Endothelial cell of umbilical vein (primary cell): Measurements from ENCODE around the gene AUTS2. TPM values are rescaled to one million over a fixed set of nuclear protein-coding genes. Genes with fewer than 3 reads are reported as not detected.
"Not testable (repeated sequence)": the region's sequence is repeated elsewhere in the genome, so short reads cannot be mapped to it uniquely, and the experiment has no call there.

ENCODE experiments used
- BruUV-seq: library from RNA; stranded (reverse); fragments of 400-500 nt; replicated peaks from 2 replicates; lab custom pipeline; 2021; lab: Mats Ljungman, UMichigan
- CTCF ChIA-PET: fragments of 300-600, 350-600 bp; sonication (Branson Sonifier 250); formaldehyde crosslinking; loops from one replicate; lab custom pipeline; 2021; ENCODE audit warnings: antibody characterized with exemption, inconsistent platforms; lab: Charles Lee
- POLR2A ChIA-PET: fragments of 300-600, 350-600 bp; sonication (Branson Sonifier 250); formaldehyde crosslinking; loops from one replicate; lab custom pipeline; 2021; ENCODE audit warnings: antibody characterized with exemption, inconsistent platforms; lab: Charles Lee
- DNase-seq: peaks from one replicate; pipeline ENCODE4 v3.0.0-alpha.2; 2011; ENCODE audit warnings: low read depth, low spot score
- FAIRE-seq: peaks from 2 replicates; lab custom pipeline; 2011; peaks lifted over from hg19 to GRCh38; lab: Jason Lieb, UNC
- H2AFZ ChIP-seq: 2 replicates; pipeline ENCODE4 v1.6.0; 2012; ENCODE audit warnings: low read depth, low read length, control low read depth, inconsistent platforms
- H3K27ac ChIP-seq: 2 replicates; pipeline ENCODE4 v1.5.1; 2011; ENCODE audit warnings: low read depth, mild to moderate bottlenecking, control low read depth, low read length, moderate library complexity; ENCODE audit not compliant: insufficient read depth
- H3K27me3 ChIP-seq, 2 experiments: 2 replicates each; pipeline versions ENCODE4 v1.6.0 to v1.6.1; 2011; ENCODE audit warnings: low read length in 2 of 2, mixed read lengths in 1 of 2; ENCODE audit not compliant: control insufficient read depth in 2 of 2, insufficient read depth in 2 of 2
- H3K36me3 ChIP-seq, 2 experiments: 2 replicates in 1 of 2; 3 replicates in 1 of 2; pipeline ENCODE4 v1.5.1; 2011; ENCODE audit warnings: low read length in 2 of 2, mild to moderate bottlenecking in 1 of 2, moderate library complexity in 1 of 2; ENCODE audit not compliant: control insufficient read depth in 2 of 2, insufficient read depth in 2 of 2; ENCODE audit errors: extremely low read depth in 1 of 2
- H3K4me1 ChIP-seq: 3 replicates; pipeline ENCODE4 v1.5.1; 2011; ENCODE audit warnings: mild to moderate bottlenecking, low read length; ENCODE audit not compliant: control insufficient read depth, insufficient read depth; ENCODE audit errors: extremely low read depth
- H3K4me2 ChIP-seq: 2 replicates; pipeline ENCODE4 v1.6.1; 2011; ENCODE audit warnings: low read length, control low read depth, mixed read lengths; ENCODE audit not compliant: insufficient read depth
- H3K4me3 ChIP-seq, 3 experiments: fragments of 200-600 bp in 1 of 3; sonication (generic), shearing (Covaris generic) in 1 of 3; replicated peaks in 1 of 3; 2 replicates each; pipeline ENCODE4 v1.5.1; 2011 to 2016; ENCODE audit warnings: control low read depth in 3 of 3, low read length in 3 of 3, mild to moderate bottlenecking in 2 of 3, inconsistent platforms in 1 of 3, low read depth in 1 of 3, moderate library complexity in 1 of 3; ENCODE audit not compliant: insufficient read depth in 1 of 3
- H3K79me2 ChIP-seq: 2 replicates; pipeline ENCODE4 v1.6.0; 2012; ENCODE audit warnings: low read length, inconsistent platforms; ENCODE audit not compliant: control insufficient read depth, insufficient read depth
- H3K9ac ChIP-seq: replicated peaks from 2 replicates; pipeline ENCODE3; 2011; ENCODE audit warnings: low read length, control low read depth; ENCODE audit not compliant: insufficient read depth; ENCODE audit errors: extremely low read depth
- H3K9me1 ChIP-seq: replicated peaks from 3 replicates; pipeline ENCODE4 v1.6.0; 2011; ENCODE audit warnings: mild to moderate bottlenecking, low read length; ENCODE audit not compliant: control insufficient read depth, insufficient read depth; ENCODE audit errors: extremely low read depth
- H3K9me3 ChIP-seq: replicated peaks from 2 replicates; pipeline ENCODE4 v1.5.1; 2012; ENCODE audit warnings: low read length, inconsistent platforms; ENCODE audit not compliant: control insufficient read depth, insufficient read depth
- H4K20me1 ChIP-seq: replicated peaks from 2 replicates; pipeline ENCODE3; 2011; ENCODE audit warnings: mild to moderate bottlenecking, low read length; ENCODE audit not compliant: control insufficient read depth, insufficient read depth; ENCODE audit errors: extremely low read depth
- EZH2 ChIP-seq: IDR thresholded peaks from 2 replicates; pipeline ENCODE4 v1.6.1; 2012; ENCODE audit warnings: borderline replicate concordance, low read depth, mild to moderate bottlenecking, moderate library complexity, low read length, inconsistent platforms; ENCODE audit not compliant: severe bottlenecking
- FOS ChIP-seq: IDR thresholded peaks from 2 replicates; pipeline ENCODE4 v1.6.1; 2011; ENCODE audit warnings: mild to moderate bottlenecking, low read length, moderate library complexity, borderline replicate concordance; ENCODE audit not compliant: insufficient read depth
- GATA2 ChIP-seq: IDR thresholded peaks from 2 replicates; pipeline ENCODE4 v1.7.0; 2011; ENCODE audit warnings: low read depth, mild to moderate bottlenecking, moderate library complexity, mixed read lengths, low read length; ENCODE audit not compliant: insufficient read length, insufficient read depth
- JUN ChIP-seq: IDR thresholded peaks from 2 replicates; pipeline ENCODE4 v1.6.1; 2011; ENCODE audit warnings: borderline replicate concordance, low read depth; ENCODE audit not compliant: insufficient read length, insufficient read depth
- MYC ChIP-seq: IDR thresholded peaks from one replicate; pipeline ENCODE4 v1.6.1; 2011; ENCODE audit warnings: mild to moderate bottlenecking, low read depth, low read length
- POLR2A ChIP-seq: IDR thresholded peaks from 2 replicates; pipeline ENCODE4 v1.6.1; 2012; ENCODE audit warnings: low read depth, mild to moderate bottlenecking, control low read depth, low read length
- POLR2AphosphoS5 ChIP-seq: IDR thresholded peaks from 2 replicates; pipeline ENCODE4 v1.6.1; 2012; ENCODE audit warnings: low read depth, mild to moderate bottlenecking, control low read depth, low read length, moderate library complexity; ENCODE audit not compliant: insufficient read depth
- dilution Hi-C: fragments of 300-500 bp; cut with MboI; formaldehyde crosslinking; loops from one replicate; pipeline ENCODE4 v1.15.0; 2019; ENCODE audit warnings: low sequenced_read_pairs; ENCODE audit not compliant: extremely low pct_ligation_motif_present
- intact Hi-C: fragments of 100-400 bp; cut with micrococcal nuclease; formaldehyde crosslinking; loops from one replicate; pipeline ENCODE4 v1.10.0; 2022
- polyA plus RNA-seq, 4 experiments: library from polyadenylated mRNA; depleted of rRNA in 3 of 4; stranded (reverse) in 3 of 4; unstranded in 1 of 4; fragments of >200 nt; gene quantifications; 2 replicates each; pipeline versions ENCODE4 v1.2.1 to v1.2.3, GENCODE V29; 2011 to 2012; ENCODE audit warnings: missing spikeins in 1 of 4
- total RNA-seq: library from RNA; stranded (reverse); gene quantifications from 2 replicates; pipeline ENCODE4 v1.2.3, GENCODE V29; 2021
- TF ChIP-seq, protein P1 (sequence below): IDR thresholded peaks from 2 replicates; pipeline ENCODE4 v1.6.1; 2011; ENCODE audit not compliant: insufficient read depth, insufficient read length
- TF ChIP-seq, protein P2 (sequence below), 2 donors: IDR thresholded peaks; 1 replicate in 1 of 2; 2 replicates in 1 of 2; pipeline ENCODE4 v1.5.1; 2011; ENCODE audit warnings: low read length in 2 of 2, mild to moderate bottlenecking in 2 of 2, moderate library complexity in 2 of 2, control low read depth in 1 of 2, inconsistent platforms in 1 of 2, low read depth in 1 of 2; ENCODE audit not compliant: insufficient read depth in 1 of 2; ENCODE audit errors: extremely low read depth in 1 of 2

The AUTS2 gene
- total and polyA plus RNA-seq, 2 donors (not counting 3 experiments of a cell fraction or from before 2014, with no cell fraction given) = 0.59 to 8.0 TPM

DNA sequence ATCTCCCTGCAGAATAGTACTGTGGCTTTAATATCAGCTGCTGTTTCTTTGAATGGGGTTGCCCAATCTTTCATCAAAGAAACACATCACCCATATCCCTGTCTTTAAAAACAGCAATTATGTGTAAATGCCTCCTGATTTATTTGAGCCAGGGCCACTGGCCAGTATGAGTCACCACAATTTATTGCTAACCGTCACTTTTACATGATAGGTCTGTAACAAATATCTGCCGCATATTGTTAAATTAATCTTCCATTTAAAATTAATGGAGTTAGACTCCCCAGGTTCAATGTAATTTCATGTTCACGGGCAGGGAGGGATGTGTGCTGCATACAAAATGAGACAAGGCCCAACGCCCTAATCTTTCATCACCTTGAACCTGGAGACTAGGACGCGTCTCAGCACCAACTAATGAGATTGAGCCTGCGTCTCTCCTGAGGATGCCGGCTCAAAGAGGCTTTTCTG lies 673.4 kb downstream of the AUTS2 start:
- no peak overlapping the region for H3K9ac ChIP-seq
- BruUV-seq = no TSS peak
- dilution Hi-C loops = no loop called here

DNA sequence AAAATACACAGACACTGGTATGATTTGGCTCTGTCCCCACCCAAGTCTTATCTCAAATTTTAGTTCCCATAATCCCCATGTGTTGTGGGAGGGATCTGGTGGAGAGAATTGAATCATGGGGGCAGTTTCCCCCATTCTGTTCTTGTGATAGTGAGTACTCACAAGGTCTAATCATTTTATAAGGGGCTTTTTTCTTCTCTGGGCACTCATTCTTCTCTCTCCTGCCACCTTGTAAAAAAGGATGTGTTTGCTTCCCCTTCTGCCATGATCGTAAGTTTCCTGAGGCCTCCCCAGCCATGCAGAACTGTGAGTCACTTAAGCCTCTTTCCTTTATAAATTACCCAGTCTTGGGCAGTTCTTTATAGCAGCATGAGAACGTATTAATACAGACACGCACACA lies 677.3 kb downstream of the AUTS2 start:
- H3K9me3 ChIP-seq, H3K4me2 ChIP-seq, POLR2A ChIA-PET, H3K36me3 ChIP-seq, BruUV-seq, H3K9me1 ChIP-seq, intact Hi-C loops, CTCF ChIA-PET, FAIRE-seq, H3K27me3 ChIP-seq, H3K27ac ChIP-seq, DNase-seq, dilution Hi-C loops, H4K20me1 ChIP-seq, H3K9ac ChIP-seq, H2AFZ ChIP-seq, H3K79me2 ChIP-seq, H3K4me1 ChIP-seq, H3K4me3 ChIP-seq: not testable (repeated sequence)

More for the DNA sequence above, 673.4 kb downstream of the AUTS2 start:
- Histone ChIP-seq H3K36me3 (no peaks in the 10 kb centered on the region), H3K9me3 (no peaks in the 10 kb centered on the region), H3K79me2 (no peaks in the 10 kb centered on the region), H2AFZ (no peak overlapping the region), H3K4me1 (no peaks in the 10 kb centered on the region), H3K27ac (no peak overlapping the region), H4K20me1 (no peaks in the 10 kb centered on the region), H3K9me1 (no peaks in the 10 kb centered on the region), H3K27me3 (no peaks in the 10 kb centered on the region), H3K4me3 (no peak overlapping the region), H3K4me2 (no peak overlapping the region)
- DNase-seq (no peak), FAIRE-seq (no peak)
- ChIA-PET POLR2A (no interaction called here), CTCF (no interaction called here)
- no peak for TF ChIP-seq FOS
- TF ChIP-seq POLR2AphosphoS5 = no peak
- TF ChIP-seq MYC = no peak
- TF ChIP-seq GATA2 = no peak
- TF ChIP-seq, protein P1, sequence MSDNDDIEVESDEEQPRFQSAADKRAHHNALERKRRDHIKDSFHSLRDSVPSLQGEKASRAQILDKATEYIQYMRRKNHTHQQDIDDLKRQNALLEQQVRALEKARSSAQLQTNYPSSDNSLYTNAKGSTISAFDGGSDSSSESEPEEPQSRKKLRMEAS = no peak
- no peak for TF ChIP-seq POLR2A
- TF ChIP-seq, protein P2, sequence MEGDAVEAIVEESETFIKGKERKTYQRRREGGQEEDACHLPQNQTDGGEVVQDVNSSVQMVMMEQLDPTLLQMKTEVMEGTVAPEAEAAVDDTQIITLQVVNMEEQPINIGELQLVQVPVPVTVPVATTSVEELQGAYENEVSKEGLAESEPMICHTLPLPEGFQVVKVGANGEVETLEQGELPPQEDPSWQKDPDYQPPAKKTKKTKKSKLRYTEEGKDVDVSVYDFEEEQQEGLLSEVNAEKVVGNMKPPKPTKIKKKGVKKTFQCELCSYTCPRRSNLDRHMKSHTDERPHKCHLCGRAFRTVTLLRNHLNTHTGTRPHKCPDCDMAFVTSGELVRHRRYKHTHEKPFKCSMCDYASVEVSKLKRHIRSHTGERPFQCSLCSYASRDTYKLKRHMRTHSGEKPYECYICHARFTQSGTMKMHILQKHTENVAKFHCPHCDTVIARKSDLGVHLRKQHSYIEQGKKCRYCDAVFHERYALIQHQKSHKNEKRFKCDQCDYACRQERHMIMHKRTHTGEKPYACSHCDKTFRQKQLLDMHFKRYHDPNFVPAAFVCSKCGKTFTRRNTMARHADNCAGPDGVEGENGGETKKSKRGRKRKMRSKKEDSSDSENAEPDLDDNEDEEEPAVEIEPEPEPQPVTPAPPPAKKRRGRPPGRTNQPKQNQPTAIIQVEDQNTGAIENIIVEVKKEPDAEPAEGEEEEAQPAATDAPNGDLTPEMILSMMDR (IDR thresholded peaks at IDR 0.05; ENCODE audit: extremely low read depth in 1 of 2, insufficient read depth in 1 of 2, low read depth in 1 of 2, low read length in 2 of 2) = no peak
- TF ChIP-seq JUN = no peak
- no peak for TF ChIP-seq EZH2
- intact Hi-C loops = no loop called here
